SK-N-SH (cell line): Measurements from ENCODE around the gene SNRPF. TPM values are rescaled to one million over a fixed set of nuclear protein-coding genes. Genes with fewer than 3 reads are reported as not detected.

ENCODE experiments used
- CTCF ChIA-PET: fragments of 300-600, 350-600 bp; formaldehyde crosslinking; extraction: SDS; loops from one replicate; lab custom pipeline; 2021; lab: Yijun Ruan, JAX
- POLR2A ChIA-PET: fragments of 350-600 bp; sonication (Branson Sonifier 250); formaldehyde crosslinking; extraction: SDS; loops from one replicate; lab custom pipeline; 2020; ENCODE audit warnings: antibody characterized with exemption, inconsistent platforms; lab: Yijun Ruan, JAX
- DNase-seq: peaks from one replicate; pipeline ENCODE4 v3.0.0; 2012
- H2AFZ ChIP-seq: fragments of 200-600 bp; sonication (generic); 2 replicates; pipeline ENCODE4 v1.8.1; 2016; ENCODE audit warnings: antibody characterized with exemption, mild to moderate bottlenecking, low read depth
- H3F3A ChIP-seq: fragments of 200-600 bp; sonication (generic); replicated peaks from 2 replicates; pipeline ENCODE3; 2016; ENCODE audit warnings: antibody characterized with exemption, mild to moderate bottlenecking; ENCODE audit not compliant: insufficient read depth
- H3K27ac ChIP-seq, 2 experiments: fragments of 200-500 bp in 1 of 2; fragments of 200-600 bp in 1 of 2; sonication (Bioruptor generic) in 1 of 2; sonication (generic), shearing (Covaris generic) in 1 of 2; 2 replicates each; pipeline versions ENCODE4 v1.5.1 to v1.6.1; 2014 to 2016; ENCODE audit warnings: low read depth in 2 of 2, inconsistent platforms in 1 of 2, low read length in 1 of 2, mild to moderate bottlenecking in 1 of 2, mixed read lengths in 1 of 2
- H3K27me3 ChIP-seq: fragments of 200-600 bp; sonication (generic), shearing (Covaris generic); 2 replicates; pipeline ENCODE4 v1.6.1; 2016; ENCODE audit warnings: mixed run types; ENCODE audit not compliant: insufficient read depth
- H3K36me3 ChIP-seq, 2 experiments: fragments of 200-500 bp in 1 of 2; fragments of 200-600 bp in 1 of 2; sonication (Bioruptor generic) in 1 of 2; sonication (generic) in 1 of 2; replicated peaks in 1 of 2; 2 replicates each; pipeline versions ENCODE3 to v1.5.1; 2014 to 2016; ENCODE audit warnings: low read length in 1 of 2, mild to moderate bottlenecking in 1 of 2; ENCODE audit not compliant: insufficient read depth in 2 of 2, control insufficient read depth in 1 of 2
- H3K4me1 ChIP-seq, 2 experiments: fragments of 200-500 bp in 1 of 2; fragments of 200-600 bp in 1 of 2; sonication (Bioruptor generic) in 1 of 2; sonication (generic), shearing (Covaris generic) in 1 of 2; 2 replicates each; pipeline versions ENCODE4 v1.5.1 to v1.6.1; 2014 to 2016; ENCODE audit warnings: low read depth in 1 of 2, low read length in 1 of 2, mixed run types in 1 of 2; ENCODE audit not compliant: insufficient read depth in 2 of 2, control insufficient read depth in 1 of 2
- H3K4me2 ChIP-seq: fragments of 200-600 bp; sonication (generic), shearing (Covaris generic); 2 replicates; pipeline ENCODE4 v1.6.1; 2017; ENCODE audit warnings: mixed run types
- H3K4me3 ChIP-seq, 2 experiments: fragments of 200-500 bp in 1 of 2; fragments of 200-600 bp in 1 of 2; sonication (Bioruptor generic) in 1 of 2; sonication (generic), shearing (Covaris generic) in 1 of 2; 2 replicates each; pipeline versions ENCODE4 v1.5.1 to v1.8.1; 2014 to 2016; ENCODE audit warnings: low read depth in 2 of 2, inconsistent platforms in 1 of 2, low read length in 1 of 2, mild to moderate bottlenecking in 1 of 2, mixed read lengths in 1 of 2, moderate library complexity in 1 of 2
- H3K79me2 ChIP-seq: fragments of 200-600 bp; sonication (generic); 2 replicates; pipeline ENCODE4 v1.8.1; 2017; ENCODE audit warnings: mild to moderate bottlenecking; ENCODE audit not compliant: insufficient read depth
- H3K9ac ChIP-seq: fragments of 200-600 bp; sonication (generic); 2 replicates; pipeline ENCODE4 v1.6.1; 2017; ENCODE audit warnings: mixed run types
- H3K9me2 ChIP-seq: fragments of 200-600 bp; sonication (generic); 2 replicates; pipeline ENCODE4 v1.6.1; 2017; ENCODE audit warnings: mixed run types
- H3K9me3 ChIP-seq: fragments of 200-600 bp; sonication (generic); 2 replicates; pipeline ENCODE4 v1.6.1; 2017; ENCODE audit warnings: mixed run types, mild to moderate bottlenecking, moderate library complexity
- H4K20me1 ChIP-seq: fragments of 200-600 bp; sonication (generic); 2 replicates; pipeline ENCODE4 v1.6.1; 2017; ENCODE audit warnings: mild to moderate bottlenecking, mixed run types; ENCODE audit not compliant: insufficient read depth
- CHD2 ChIP-seq: fragments of 150-350 bp; IDR thresholded peaks from 2 replicates; pipeline ENCODE4 v1.6.1; 2018; ENCODE audit warnings: low read length; ENCODE audit not compliant: partially characterized antibody
- ELF1 ChIP-seq: IDR thresholded peaks from 2 replicates; pipeline ENCODE4 v1.4.0; 2012
- EZH2phosphoT487 ChIP-seq: fragments of 200-600 bp; sonication (generic); IDR thresholded peaks from 2 replicates; pipeline ENCODE4 v1.6.1; 2017; ENCODE audit warnings: low read depth, mixed run types, mild to moderate bottlenecking, antibody characterized with exemption, moderate library complexity, borderline replicate concordance
- FOXJ3 ChIP-seq: sonication (generic); formaldehyde crosslinking; IDR thresholded peaks from 2 replicates; pipeline ENCODE4 v1.5.1; 2020; ENCODE audit warnings: mild to moderate bottlenecking, missing genetic modification reagents
- FOXM1 ChIP-seq: IDR thresholded peaks from 2 replicates; pipeline ENCODE4 v1.4.0; 2012; ENCODE audit warnings: low read depth, mild to moderate bottlenecking
- GATA2 ChIP-seq: sonication (generic); formaldehyde crosslinking; IDR thresholded peaks from 2 replicates; pipeline ENCODE4 v1.5.0; 2020; ENCODE audit warnings: mild to moderate bottlenecking, missing genetic modification reagents
- JUND ChIP-seq: IDR thresholded peaks from 2 replicates; pipeline ENCODE4 v1.4.0; 2012
- MEF2A ChIP-seq: IDR thresholded peaks from 2 replicates; pipeline ENCODE4 v1.4.0; 2012; ENCODE audit warnings: low read depth, borderline replicate concordance
- NFIC ChIP-seq: IDR thresholded peaks from 2 replicates; pipeline ENCODE4 v1.4.0; 2012; ENCODE audit warnings: borderline replicate concordance
- NRF1 ChIP-seq: IDR thresholded peaks from 2 replicates; pipeline ENCODE4 v1.6.1; 2012; ENCODE audit warnings: low read depth, mild to moderate bottlenecking, low read length
- RCOR1 ChIP-seq: fragments of 150-350 bp; IDR thresholded peaks from 2 replicates; pipeline ENCODE4 v1.6.1; 2017; ENCODE audit warnings: antibody characterized with exemption, low read length
- RXRA ChIP-seq: IDR thresholded peaks from 2 replicates; pipeline ENCODE4 v1.4.0; 2012; ENCODE audit warnings: low read depth, mild to moderate bottlenecking, borderline replicate concordance
- SMC3 ChIP-seq: IDR thresholded peaks from 2 replicates; pipeline ENCODE4 v1.6.1; 2012; ENCODE audit warnings: low read depth, low read length, improper control_type of control experiment
- TAF1 ChIP-seq: IDR thresholded peaks from 2 replicates; pipeline ENCODE4 v1.6.1; 2012; ENCODE audit warnings: low read depth, mild to moderate bottlenecking, low read length, moderate library complexity, borderline replicate concordance
- TCF12 ChIP-seq: IDR thresholded peaks from 2 replicates; pipeline ENCODE4 v1.4.0; 2012
- TEAD4 ChIP-seq: IDR thresholded peaks from 2 replicates; pipeline ENCODE4 v1.4.0; 2012; ENCODE audit warnings: mild to moderate bottlenecking, borderline replicate concordance; ENCODE audit not compliant: insufficient read depth
- WGBS: methylation state at CpG from one replicate; pipeline ENCODE4 v1.1.6; 2017; ENCODE audit warnings: low lambda C conversion rate; 5-methylcytosine and 5-hydroxymethylcytosine counted together
- polyA plus RNA-seq, 3 experiments: library from polyadenylated mRNA; depleted of rRNA; stranded (reverse); fragments of >200 nt; gene quantifications; 2 replicates each; pipeline ENCODE4 v1.2.3, GENCODE V29; 2012
- TF ChIP-seq, protein P1 (sequence below): IDR thresholded peaks from 2 replicates; pipeline ENCODE4 v1.6.1; 2012; ENCODE audit warnings: mild to moderate bottlenecking, low read depth, low read length, moderate library complexity
- TF ChIP-seq, protein P2 (sequence below): IDR thresholded peaks from 2 replicates; pipeline ENCODE4 v1.4.0; 2012; ENCODE audit warnings: low read depth, borderline replicate concordance

The SNRPF gene
- polyA plus RNA-seq, 1 of the 3 experiments (the other 2 are of a cell fraction): 62.5 TPM

DNA sequence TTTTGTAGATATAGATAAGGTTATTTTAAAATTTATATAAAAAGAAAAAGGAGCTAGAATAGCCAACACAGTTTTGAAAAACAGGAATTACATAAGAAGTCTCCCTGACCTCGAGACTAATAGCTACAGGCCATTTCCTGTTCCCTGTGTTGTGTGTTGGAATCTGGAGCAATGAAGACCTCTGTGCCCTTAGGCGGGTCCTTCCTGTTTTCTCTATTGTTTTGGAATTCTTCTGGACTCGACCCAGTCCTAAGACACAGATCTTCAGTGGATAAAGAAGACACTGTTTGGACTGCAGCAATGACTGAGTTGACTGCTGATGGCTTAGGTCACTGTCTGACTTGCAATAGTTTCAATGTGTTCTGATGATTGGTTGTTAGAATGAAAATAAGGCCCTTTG lies 26.2 kb downstream of the SNRPF start:
- 24% methylated on average over 3 of the region's 3 CpGs for WGBS

DNA sequence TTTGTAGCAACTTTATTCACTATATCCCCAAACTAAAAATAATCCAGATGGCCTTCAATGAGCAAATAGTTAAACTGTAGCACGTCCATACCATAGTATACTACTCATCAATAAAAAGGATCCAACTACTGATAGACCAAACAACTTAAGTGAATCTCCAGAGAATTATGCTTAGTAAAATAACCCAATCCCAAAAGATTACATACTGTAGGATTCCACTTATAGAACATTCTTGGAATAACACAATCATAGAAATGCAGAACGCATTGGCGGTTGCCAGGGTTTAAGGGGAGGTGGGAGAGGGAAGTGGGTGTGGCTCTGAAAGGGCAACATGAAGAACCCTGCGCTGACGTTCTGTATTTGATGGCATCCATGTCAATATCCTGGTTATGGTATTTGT lies 28.6 kb downstream of the SNRPF start:
- H2AFZ ChIP-seq: no peak overlapping the region
- DNase-seq: no peak
- ChIA-PET CTCF (no interaction called here), POLR2A (no interaction called here)
- H3K9ac ChIP-seq: no peak overlapping the region
- H3K9me2 ChIP-seq: no peaks in the 10 kb centered on the region
- no peak for TF ChIP-seq RXRA
- no peak for TF ChIP-seq TEAD4
- no peak for TF ChIP-seq JUND
- no peak for TF ChIP-seq CHD2
- TF ChIP-seq, protein P1, sequence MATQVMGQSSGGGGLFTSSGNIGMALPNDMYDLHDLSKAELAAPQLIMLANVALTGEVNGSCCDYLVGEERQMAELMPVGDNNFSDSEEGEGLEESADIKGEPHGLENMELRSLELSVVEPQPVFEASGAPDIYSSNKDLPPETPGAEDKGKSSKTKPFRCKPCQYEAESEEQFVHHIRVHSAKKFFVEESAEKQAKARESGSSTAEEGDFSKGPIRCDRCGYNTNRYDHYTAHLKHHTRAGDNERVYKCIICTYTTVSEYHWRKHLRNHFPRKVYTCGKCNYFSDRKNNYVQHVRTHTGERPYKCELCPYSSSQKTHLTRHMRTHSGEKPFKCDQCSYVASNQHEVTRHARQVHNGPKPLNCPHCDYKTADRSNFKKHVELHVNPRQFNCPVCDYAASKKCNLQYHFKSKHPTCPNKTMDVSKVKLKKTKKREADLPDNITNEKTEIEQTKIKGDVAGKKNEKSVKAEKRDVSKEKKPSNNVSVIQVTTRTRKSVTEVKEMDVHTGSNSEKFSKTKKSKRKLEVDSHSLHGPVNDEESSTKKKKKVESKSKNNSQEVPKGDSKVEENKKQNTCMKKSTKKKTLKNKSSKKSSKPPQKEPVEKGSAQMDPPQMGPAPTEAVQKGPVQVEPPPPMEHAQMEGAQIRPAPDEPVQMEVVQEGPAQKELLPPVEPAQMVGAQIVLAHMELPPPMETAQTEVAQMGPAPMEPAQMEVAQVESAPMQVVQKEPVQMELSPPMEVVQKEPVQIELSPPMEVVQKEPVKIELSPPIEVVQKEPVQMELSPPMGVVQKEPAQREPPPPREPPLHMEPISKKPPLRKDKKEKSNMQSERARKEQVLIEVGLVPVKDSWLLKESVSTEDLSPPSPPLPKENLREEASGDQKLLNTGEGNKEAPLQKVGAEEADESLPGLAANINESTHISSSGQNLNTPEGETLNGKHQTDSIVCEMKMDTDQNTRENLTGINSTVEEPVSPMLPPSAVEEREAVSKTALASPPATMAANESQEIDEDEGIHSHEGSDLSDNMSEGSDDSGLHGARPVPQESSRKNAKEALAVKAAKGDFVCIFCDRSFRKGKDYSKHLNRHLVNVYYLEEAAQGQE: no peak
- no peak for TF ChIP-seq NRF1
- TF ChIP-seq TAF1: no peak
- TF ChIP-seq TCF12: no peak
- TF ChIP-seq RCOR1: no peak
- TF ChIP-seq FOXM1: no peak
- no peak for TF ChIP-seq ELF1
- TF ChIP-seq FOXJ3: no peak
- TF ChIP-seq EZH2phosphoT487: no peak
- TF ChIP-seq GATA2: no peak
- TF ChIP-seq, protein P2, sequence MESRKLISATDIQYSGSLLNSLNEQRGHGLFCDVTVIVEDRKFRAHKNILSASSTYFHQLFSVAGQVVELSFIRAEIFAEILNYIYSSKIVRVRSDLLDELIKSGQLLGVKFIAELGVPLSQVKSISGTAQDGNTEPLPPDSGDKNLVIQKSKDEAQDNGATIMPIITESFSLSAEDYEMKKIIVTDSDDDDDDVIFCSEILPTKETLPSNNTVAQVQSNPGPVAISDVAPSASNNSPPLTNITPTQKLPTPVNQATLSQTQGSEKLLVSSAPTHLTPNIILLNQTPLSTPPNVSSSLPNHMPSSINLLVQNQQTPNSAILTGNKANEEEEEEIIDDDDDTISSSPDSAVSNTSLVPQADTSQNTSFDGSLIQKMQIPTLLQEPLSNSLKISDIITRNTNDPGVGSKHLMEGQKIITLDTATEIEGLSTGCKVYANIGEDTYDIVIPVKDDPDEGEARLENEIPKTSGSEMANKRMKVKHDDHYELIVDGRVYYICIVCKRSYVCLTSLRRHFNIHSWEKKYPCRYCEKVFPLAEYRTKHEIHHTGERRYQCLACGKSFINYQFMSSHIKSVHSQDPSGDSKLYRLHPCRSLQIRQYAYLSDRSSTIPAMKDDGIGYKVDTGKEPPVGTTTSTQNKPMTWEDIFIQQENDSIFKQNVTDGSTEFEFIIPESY: no peak
- TF ChIP-seq SMC3: no peak
- TF ChIP-seq MEF2A: no peak
- no peaks in the 10 kb centered on the region for H3K9me3 ChIP-seq
- H3K36me3 ChIP-seq: no peaks in the 10 kb centered on the region
- no peaks in the 10 kb centered on the region for H3K4me1 ChIP-seq
- H3F3A ChIP-seq: no peaks in the 10 kb centered on the region
- no peak overlapping the region for H3K4me2 ChIP-seq
- H4K20me1 ChIP-seq: no peaks in the 10 kb centered on the region
- H3K27me3 ChIP-seq: no peaks in the 10 kb centered on the region
- no peak overlapping the region for H3K4me3 ChIP-seq
- WGBS: 63% methylated on average over 5 of the region's 5 CpGs
- no peaks in the 10 kb centered on the region for H3K79me2 ChIP-seq
- H3K27ac ChIP-seq: no peak overlapping the region

More for the DNA sequence above, 26.2 kb downstream of the SNRPF start:
- Histone ChIP-seq H3K4me3 (no peak overlapping the region), H3K36me3 (no peaks in the 10 kb centered on the region), H3K4me1 (peaks cover 0 to 6% of the 10 kb centered on the region in 2 experiments; a peak in 1 of 4 replicates), H3K9me2 (no peaks in the 10 kb centered on the region), H4K20me1 (no peaks in the 10 kb centered on the region), H3K9ac (no peak overlapping the region), H3K4me2 (no peak overlapping the region), H2AFZ (no peak overlapping the region), H3K27ac (no peak overlapping the region), H3K27me3 (no peaks in the 10 kb centered on the region), H3F3A (peaks cover 4% of the 10 kb centered on the region), H3K79me2 (no peaks in the 10 kb centered on the region), H3K9me3 (no peaks in the 10 kb centered on the region)
- TF ChIP-seq CHD2: no peak
- TF ChIP-seq NFIC: no peak
- ChIA-PET CTCF (interaction anchor here (0.7 to 1.8 kb wide), 2 partner anchors 20 to 114 kb away, joined by 3 to 6 read pairs; no protein-coding TSS in a partner anchor), POLR2A (no interaction called here)
- DNase-seq: no peak
